G401 (cell line): ENCODE results near the gene FNDC5. TPM values are rescaled to one million over a fixed set of nuclear protein-coding genes. Genes with fewer than 3 reads are reported as not detected.

Experiments
- DNase-seq: peaks from one replicate; pipeline ENCODE4 v3.0.0-alpha.2; 2015; ENCODE audit warnings: low spot score
- in situ Hi-C: cut with HindIII; loops from 2 replicates; pipeline ENCODE4 v1.10.0; 2016; ENCODE audit warnings: low sequenced_read_pairs, mixed read lengths
- total RNA-seq: library from RNA; depleted of rRNA; stranded (reverse); fragments of >200 nt; shearing (Covaris generic); gene quantifications from 2 replicates; pipeline ENCODE4 v1.2.3, GENCODE V29; 2014

Gene FNDC5
- total RNA-seq, 1 experiment from 2014 or later, result 56.4 TPM

DNA sequence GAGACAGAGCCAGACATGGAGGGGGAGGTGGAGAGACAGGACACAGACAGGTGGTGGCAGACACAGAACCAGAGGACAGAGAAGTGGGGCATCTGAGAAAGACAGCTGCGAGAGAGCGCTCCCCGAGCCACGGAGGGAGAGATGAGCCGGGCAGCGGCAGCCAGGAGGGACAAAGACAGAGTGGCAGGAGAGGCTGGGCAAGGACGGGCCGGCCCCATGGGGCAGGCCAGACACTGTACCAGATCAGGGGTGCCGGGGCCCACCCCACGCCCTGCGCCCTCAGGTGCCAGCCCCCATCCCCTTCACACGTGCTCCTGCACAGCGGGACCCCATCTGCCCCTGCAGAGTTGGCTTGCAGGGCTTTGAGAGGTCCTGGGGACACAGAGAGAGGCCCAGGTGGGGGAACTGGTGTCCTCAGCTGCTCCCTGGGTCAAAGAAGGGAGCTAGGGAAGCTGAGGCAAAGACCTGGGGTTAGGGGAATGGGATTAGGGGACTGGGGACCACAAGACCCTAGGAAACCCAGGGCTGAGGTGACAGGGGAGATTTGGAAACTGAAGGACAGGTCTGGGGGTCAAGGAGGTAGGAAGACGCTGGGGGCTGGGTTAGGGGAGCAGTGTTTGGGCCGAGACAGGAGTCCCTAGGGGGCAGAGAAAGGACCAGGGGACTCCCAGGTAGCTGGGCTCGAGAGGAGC, 643 bp downstream of the FNDC5 start:
- in situ Hi-C loops, result no loop called here

DNA sequence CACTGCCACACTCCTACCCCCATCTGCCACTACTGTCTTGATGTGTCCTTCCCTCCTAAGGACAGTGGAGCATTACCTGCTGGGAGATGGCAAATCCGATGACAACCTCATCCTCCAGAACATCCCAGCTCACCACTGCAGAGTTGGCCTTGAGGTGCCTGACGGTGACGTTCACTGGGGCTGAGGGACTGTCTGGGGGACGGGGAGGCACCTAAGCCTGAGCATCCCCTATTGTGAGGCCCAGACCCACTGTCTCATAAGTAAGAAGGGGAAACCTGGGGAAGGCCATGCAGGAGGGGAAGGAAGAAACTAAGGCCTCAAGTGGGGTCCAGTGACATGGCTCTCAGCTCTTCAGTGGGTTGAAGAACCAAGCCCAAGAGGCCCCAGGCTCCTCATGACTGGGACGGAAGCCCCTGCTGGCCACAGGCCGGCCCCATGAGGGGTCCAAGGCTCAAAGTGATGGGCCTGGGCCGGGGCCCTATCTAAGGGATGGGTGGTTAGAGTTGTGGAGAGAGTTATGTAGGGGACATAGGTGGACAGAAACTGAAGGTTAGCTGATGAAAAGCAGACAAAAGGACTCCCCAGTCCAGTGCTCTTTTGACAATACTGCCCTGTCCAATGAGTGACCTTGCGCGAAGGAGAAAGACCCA, 1.8 kb downstream of the FNDC5 start:
- no peak for DNase-seq
- in situ Hi-C loops, result no loop called here

More for the DNA sequence above, 643 bp downstream of the FNDC5 start:
- peak; percentile 53 for DNase-seq

DNA sequence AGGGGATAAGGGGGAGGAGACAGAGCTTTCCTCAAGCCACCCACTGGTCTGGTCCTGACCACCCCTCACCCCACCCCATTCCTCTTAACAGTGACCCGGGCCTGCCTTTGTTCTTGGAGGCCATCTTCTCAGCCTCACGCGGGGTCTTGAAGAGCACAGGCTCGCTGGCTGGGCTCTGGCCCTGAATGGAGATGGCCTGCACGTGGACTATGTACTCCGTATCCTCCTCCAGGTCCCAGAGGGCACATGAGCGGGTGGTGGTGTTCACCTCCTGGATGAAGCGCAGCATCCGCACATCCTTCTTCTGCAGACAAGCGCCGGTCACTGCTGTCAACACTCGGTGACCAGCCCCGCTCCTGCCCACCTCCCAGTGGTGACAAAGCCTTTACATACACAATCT, 2.6 kb downstream of the FNDC5 start:
- in situ Hi-C loops, result no loop called here
- DNase-seq, result no peak

DNA sequence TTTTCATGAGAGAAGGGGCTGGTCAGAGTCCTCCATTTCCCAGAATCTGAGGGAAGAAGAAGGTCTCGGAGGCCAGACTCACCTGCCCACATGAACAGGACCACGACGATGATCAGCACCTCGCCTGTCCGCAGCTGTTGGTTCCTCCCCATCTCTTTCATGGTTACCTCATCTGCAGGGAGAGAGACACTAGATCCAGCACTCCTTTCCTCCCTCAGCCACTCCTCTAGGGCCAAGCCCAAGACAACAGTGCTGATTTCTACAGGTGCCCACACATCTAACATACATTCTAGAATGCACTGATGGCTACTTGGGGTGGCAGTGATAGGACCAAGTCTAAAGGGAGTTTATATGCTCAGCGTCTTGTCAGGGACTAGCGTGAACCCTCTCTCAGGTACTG, 3.0 kb downstream of the FNDC5 start:
- DNase-seq, result no peak
- in situ Hi-C loops, result no loop called here

DNA sequence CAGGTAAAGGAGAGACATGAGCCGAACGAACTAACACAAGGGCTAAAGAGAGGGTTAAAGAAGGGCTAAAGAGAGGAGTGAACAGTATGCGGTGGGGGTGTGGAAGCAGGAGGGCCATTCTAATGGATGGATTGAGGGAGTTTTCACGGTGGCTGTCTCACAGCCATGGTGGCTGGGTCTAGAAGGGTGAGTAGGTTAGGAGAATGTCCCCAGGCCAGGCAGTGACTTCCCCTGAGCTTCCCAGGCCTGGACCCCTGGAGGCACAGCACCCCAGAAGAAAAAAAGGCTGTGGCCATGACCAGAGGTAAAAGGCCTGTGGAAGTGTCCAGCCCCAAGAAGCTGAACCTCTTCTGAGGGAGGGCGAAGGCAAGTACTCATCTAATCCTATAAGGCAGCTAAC, 3.6 kb downstream of the FNDC5 start:
- in situ Hi-C loops, result no loop called here
- DNase-seq, result no peak

DNA sequence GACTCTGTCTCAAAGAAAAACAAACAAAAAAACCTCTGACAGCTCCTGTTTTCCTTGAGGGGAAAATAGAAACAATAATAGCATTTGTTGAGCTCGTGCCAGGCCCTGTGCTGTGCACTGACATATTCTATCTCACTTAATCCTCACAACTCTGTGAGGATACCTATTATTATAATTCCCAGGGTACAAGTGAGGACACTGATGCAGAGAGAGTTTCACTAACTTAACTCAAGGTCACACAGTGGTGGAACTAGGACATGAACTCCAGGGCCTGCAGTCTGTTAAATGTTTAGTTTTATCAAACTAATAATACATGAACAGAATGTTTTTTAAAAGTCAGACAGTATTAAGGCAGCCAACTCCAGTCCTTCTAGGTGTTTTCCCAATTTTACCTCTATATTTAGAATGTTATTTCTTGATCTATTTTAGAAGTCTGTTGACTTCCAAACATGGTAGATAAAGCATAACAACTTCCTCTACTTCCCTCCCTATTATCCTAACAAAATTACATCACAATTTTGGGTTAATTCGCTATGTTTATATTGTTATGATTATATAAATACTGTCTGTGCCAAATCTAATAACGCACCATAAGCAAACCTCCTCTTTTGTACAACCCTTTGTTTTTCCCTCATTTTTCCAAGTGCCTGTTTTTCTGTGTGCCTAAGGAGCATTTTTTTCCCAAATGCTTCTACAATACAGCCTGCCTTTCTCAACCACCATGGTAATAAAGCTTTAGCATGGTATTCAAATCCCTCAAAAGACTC, 4.9 kb downstream of the FNDC5 start:
- no peak for DNase-seq
- in situ Hi-C loops, result no loop called here

DNA sequence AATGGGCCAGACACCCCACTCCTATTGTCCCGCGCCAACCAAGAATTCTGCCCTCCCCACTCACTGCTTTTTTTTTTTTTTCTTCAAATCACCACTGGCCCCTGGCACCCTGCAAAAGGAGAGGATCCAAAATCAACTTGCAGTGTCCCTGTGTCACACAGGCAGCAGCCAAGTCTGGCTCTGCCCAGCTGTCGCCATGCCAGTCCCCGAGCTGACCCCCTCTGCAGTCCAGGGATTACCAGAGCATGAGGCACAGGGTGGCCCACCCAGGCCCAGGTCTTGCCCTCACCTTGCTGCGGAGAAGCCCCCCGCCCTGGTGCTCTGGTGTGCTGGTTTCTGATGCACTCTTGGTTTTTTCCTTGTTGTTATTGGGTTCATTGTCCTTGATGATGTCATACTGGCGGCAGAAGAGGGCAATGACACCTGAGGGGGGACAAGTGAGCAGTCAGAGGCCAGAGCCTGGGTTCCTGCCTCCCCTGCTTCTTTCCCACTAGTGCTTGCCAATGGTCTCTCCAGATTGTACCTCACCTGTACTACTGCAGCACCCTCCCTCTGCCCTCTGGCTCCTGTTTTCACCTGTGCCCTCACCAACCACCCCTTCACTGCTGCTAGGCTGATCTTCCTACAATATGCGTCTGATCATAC, 6.2 kb downstream of the FNDC5 start:
- in situ Hi-C loops, result no loop called here
- no peak for DNase-seq

DNA sequence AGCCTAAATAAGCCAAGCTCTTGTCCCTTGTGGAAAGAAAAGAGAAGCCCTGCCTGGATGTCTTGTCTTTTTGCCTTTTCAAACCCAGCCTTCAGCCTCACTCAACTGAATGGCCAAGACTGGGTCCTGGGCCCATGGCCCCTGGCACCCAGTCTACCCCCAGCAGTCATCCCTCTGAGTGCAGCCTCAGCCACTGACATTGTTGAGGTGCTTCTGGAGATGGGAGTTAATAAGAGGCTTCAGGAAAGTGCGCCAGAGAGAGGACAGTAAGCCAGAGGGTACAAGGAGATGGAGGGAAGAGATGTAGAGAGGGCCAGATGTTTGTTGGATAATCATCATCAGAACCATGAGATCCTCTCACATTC, 6.8 kb downstream of the FNDC5 start:
- in situ Hi-C loops, result no loop called here
- DNase-seq, result no peak

DNA sequence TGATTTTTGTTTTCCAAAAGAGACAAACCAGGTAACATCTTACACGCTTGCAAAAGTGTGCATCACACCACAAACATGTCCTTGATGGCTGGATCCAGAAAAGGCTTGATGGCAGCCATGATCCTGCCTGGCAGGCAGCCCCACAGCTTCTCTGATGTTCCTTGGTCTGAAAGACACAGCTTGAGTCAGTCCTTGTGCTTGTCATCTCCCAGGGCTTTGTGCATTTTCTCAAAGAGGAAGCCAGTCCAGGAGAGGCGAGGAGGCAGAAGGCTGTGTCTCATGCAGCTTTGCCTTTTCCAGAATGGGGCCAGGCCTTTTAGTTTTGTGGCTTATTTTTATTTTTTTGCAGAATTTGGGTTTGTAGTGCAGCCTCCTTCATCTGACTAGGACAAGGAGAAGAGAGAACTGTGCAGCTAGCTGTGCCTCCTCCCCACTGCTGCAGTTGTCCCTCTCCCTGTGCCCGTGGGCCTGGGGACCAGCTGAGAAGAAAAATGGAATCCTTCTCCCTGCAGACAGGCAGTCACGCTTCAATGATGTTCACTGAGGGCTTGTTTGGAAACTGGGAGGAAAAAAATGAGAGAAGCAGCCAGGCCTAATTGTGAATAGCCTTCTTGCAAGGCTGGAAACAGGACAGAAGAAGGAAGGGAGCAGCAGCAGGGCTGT, 7.4 kb downstream of the FNDC5 start:
- in situ Hi-C loops, result no loop called here
- peak; percentile 45 for DNase-seq

DNA sequence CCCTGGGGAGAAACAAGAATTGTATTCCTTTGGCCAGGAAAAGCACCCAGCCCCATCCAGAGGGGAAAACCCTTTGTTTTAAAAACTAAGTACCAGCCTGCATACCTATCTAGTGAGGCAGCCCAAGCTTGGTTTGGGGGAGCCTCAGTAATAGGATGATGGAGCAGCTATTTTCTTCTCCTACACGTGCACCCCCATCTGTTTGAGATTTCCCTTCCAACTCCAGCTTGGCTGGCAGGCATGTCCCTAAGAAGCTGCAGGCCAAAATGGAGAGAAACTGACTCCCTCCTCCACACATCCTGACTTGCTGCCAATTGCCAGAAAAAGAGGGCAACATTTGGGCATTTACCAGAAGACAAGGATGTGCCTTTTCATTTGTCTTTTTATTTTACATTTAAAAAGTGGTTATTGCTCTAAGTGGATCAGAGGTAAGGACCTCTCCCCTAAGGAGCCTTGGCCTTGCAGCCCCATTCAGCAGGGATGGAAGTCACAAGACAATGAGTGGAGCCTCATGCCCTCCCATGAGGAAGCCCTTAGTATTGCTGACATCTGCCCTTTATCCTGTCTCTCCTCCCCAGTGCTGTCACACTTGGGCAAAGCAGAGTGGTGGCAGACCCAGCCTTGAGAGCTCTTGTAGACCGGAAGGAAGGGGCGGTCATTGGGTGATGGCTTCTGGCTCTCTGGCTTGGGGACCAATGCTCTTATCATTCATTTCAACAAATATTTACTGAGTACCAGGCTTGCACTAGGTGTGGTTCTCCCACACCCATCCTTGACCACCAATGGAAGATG, 8.6 kb downstream of the FNDC5 start:
- in situ Hi-C loops, result no loop called here
- peak; percentile 94 for DNase-seq

DNA sequence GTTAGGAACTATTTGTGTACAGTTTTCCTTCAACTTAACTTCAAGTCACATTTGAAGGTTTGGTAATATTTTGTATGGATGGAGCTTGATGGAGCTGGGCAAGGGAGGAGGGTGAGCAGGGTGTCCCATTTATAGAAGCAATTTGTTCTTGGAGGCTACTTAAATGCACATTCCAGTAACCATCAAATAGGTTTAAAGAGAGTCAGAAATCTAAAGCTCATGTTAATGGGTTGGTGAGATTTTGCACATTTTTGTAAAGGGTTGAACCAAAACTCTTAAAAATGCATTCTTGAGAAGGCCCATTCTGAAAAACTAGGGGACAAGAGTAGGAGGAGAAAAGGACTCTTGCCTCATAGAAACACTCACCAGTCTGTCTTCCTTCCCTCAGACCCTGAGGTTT, 10.1 kb downstream of the FNDC5 start:
- DNase-seq, result no peak
- in situ Hi-C loops, result no loop called here

DNA sequence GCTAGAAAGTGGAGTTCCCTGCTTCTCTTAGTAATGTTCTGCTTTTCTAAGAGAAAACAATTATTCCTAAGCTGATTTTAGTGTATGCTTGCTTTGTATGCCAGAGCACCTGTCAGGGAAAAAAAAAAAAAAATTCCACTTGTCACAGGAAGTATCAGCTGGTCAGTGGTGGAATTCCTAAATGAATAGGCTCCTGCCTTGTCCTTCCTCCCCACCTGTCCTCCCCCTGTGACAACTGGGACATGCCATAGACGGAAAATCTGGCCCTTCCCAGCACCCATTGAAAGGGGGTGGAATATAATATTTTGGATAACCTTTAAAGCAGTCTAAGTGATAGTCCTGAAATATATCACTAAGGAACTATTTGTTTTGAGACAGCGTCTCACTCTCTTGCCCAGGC, 10.8 kb downstream of the FNDC5 start:
- DNase-seq, result no peak
- in situ Hi-C loops, result no loop called here

DNA sequence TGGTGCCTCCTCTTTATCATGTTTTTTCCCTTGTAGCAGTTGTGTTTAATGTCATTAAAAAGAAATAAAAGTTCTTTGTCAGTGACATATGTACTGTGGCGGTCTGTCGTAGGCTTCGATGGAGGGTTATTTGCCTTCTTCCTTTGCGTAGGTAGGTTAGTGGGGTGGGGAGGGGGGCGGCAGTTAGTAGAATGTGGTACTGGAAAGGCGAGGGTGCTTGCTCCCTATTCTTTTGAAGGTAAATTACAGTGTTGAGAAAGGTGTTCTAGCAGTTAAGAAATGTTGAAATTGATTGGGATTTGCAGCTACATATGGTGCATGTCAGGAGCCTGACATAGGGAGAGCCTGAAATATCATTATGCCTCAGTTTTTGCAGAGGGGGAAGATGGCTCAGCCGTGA, 11.9 kb downstream of the FNDC5 start:
- DNase-seq, result no peak
- in situ Hi-C loops, result no loop called here

DNA sequence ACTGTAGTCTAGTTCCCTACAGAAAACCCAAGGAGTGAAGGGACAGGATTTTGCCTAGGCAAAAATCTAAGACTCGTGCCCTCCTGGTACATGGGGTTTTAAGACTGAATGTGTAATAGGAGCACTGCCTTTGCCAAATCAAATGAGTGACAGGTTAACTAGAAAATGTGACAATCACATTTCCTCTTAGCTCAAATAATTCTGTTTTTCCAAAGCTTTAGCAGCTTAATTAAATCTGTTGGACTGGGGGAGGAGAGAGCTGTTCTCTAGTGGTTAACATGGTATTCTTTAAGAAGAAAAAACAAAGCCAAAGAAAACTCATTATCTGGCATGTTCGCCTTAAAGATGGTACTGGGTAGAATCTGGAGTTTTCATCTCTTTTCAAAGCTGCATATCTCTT, 12.6 kb downstream of the FNDC5 start:
- in situ Hi-C loops, result no loop called here
- DNase-seq, result no peak

DNA sequence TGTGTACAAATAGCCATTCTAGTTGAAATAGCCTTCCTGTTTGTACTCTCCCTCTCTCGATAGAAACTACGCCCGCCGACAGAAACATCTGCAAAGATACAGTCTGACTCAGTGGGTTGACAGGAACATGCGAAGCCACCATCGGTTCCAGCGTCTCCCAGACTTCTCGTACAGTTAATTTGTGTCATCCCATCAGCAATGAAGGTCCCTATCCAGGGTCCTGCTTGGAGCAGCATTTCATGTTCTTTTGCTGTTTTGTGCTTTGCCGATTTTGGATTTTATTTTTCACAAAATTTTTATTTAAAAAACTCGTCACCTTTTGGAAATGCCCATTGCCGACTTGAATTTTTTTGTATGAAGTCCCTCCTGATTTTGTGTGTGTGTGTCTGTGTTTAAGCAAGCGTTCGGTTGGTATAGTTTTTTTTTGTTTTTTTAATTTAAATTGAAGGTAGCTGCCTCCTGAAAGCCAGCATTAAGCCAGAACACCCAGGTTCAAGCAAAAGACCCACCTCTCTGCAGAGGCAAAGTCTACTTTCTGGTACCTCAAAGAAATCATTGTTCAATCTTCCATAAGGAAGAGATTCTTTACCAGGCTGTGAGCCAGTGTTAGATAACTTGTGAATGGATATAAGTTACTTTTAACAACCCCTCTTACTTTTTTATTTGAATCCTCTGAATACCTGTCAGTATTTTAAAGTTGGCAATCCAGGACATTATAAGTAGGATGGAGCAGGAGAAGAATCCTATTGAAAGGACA, 14.7 kb downstream of the FNDC5 start:
- no peak for DNase-seq
- in situ Hi-C loops, result no loop called here

DNA sequence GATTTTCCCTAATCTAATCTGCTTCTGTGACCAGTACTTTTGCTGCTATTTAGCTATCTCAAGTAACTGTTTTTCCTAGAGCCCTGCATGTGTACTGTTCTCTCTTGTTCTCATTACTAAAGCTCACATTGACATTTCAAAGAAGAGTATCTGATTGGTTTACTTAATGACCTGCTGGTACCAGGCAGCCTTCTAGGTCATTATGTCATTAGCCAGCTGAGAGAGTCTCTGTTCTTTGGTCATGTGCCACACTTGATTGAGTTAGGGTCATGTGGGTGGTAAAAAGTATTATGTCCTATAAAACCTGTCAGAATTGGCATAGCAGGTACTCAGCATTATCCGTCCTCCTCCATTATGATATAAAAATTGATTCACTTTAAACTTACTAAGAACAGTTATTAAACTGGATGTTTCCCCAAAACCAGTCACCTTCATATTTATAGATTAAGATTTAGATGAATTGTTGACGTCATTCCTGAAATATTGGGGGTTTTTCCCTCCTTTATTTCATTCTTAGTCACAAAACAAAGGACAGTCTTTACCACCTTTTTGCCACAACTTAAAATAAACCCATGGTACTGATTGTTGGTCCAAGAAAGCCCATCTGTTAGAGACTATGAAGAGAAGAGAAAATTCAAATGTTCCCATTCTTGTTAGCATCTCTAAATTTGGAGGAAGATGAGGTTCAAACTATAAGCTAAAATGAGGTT, 22.2 kb downstream of the FNDC5 start:
- no peak for DNase-seq
- in situ Hi-C loops, result no loop called here

DNA sequence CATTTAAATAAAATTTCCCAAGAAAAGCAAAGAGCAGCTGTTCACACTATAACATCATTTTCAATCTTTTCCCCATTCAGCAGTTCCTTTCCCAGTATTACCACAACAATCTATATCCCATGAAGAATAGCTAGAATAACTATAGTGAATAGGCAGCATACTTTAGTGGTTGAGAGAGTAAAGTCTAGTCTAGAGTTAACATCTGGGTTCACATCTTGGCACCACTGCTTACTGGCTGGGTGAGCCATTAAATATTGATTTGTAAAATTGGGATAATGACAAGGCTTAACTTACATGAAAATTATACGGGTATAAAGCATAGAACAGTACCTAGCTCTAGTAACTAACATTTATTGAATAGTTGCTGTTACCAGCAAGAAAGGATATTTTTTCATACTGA, 38.8 kb downstream of the FNDC5 start:
- DNase-seq, result no peak
- in situ Hi-C loops, result no loop called here
